ENCODE data around the gene RTTN. TPM values are rescaled to one million over a fixed set of nuclear protein-coding genes. Genes with fewer than 3 reads are reported as not detected.

The RTTN gene
- total and polyA plus RNA-seq, 9 of the 15 experiments (the other 6 are each of a cell fraction or from before 2014, with no cell fraction given), result 3.1 to 18.3 (median 10.6) TPM

DNA sequence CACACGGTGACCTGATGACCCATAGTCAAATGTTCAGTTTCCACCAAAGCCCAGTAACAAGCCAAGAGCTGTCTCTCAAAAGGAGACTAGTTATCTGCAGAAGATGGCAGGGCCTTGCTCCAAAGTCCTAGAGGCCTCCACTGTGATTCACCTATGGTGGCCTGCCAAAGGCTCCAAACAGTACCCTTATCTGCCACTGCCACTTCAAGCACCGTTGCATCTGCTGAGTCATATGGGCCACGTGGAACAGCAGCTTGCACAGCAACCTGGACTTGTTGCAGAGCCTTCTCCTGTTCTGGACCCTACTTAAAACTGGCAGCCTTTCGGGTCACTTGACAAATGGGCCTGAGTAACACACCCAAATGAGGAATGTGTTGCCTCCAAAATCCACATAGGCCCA lies 230.2 kb downstream of the RTTN start (continued):
- TF ChIP-seq ZNF592 (IDR thresholded peaks at IDR 0.05) (peak; percentile 83), NFE2 (IDR thresholded peaks at IDR 0.05; ENCODE audit: low read depth) (peak; percentile 73), CXXC5 (CRISPR knock-in tag; IDR thresholded peaks at IDR 0.05) (peak; percentile 28), L3MBTL2 (IDR thresholded peaks at IDR 0.05) (peak; percentile 90), C11orf30 (IDR thresholded peaks at IDR 0.05; ENCODE audit: low read depth) (peak; percentile 44), MGA (IDR thresholded peaks at IDR 0.05) (peak; percentile 86)
